ENCODE measurements around the gene PER2. TPM values are rescaled to one million over a fixed set of nuclear protein-coding genes. Genes with fewer than 3 reads are reported as not detected.
"Not testable (repeated sequence)": the region's sequence is repeated elsewhere in the genome, so short reads cannot be mapped to it uniquely, and the experiment has no call there.

The PER2 gene
- total RNA-seq: 10 to 100 TPM in 6 of 7 donors, 1 to 10 TPM in 1; 9.7 to 16.2 (median 14.8) TPM
- 1 to 10 TPM; 2.0 to 3.7 (median 2.6) TPM for polyA plus RNA-seq
- long read RNA-seq, donor 1: 0 reads
- long read RNA-seq, donor 2: 0 reads

GRCh38 chr2:238287737-238288649 lies at the start of gene PER2:
Gene PER2 (minus strand): TSS chr2:238288610. CDS start chr2:238277936, 10,674 bp downstream.
- Histone ChIP-seq H3K27ac (peak within 1 kb of the TSS; percentile 61 to 94 (median 90)), H3K9me3 (no peaks in the 10 kb centered on the region), H3K36me3 (no peaks in the 10 kb centered on the region), H3K4me1 (peaks cover 21 to 69% (median 50%) of the 10 kb centered on the region in 6 donors), H3K4me3 (peak within 1 kb of the TSS; percentile 70 to 94 (median 82)), H3K27me3 (replicated peaks in 1 of 7) (no peaks in the 10 kb centered on the region)
- TF ChIP-seq POLR2AphosphoS5 (IDR thresholded peaks at IDR 0.05) (no peak), POLR2A (IDR thresholded peaks at IDR 0.05) (no peak), CTCF (IDR thresholded peaks at IDR 0.05 in 8 of 11, conservative IDR thresholded peaks at IDR 0.05 in 3 of 11) (no peak)
- DNase-seq: peak; percentile 94
- WGBS, 5 donors: 1 to 10% (median 3%) methylated on average over 9 to 65 of the region's 65 CpGs
- intact Hi-C loops (cut with DNase I; ENCODE audit: low total_unique reads): no loop called here

DNA sequence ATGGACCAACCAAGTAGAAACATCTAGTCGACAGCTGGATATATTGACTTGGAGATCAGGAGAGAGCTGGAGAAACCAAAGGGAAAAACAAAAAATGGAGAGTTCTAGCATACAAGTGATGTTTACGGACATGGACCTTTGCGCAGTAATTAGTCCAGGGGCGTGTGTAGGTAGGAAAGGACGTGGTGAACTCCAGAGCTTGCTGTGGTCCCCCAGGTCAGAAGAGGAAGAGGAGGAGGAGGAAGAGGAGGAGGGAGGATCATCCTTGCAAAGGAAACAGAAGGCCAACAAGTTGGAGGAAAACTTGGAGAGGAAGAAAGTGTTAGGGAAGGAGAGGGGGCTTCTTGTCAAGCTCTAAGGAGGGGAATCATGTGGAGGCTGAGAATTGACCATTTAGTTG lies 49.4 kb upstream of the PER2 start:
- Histone ChIP-seq H3K9me3 (no peaks in the 10 kb centered on the region), H3K27me3 (replicated peaks in 1 of 7) (no peaks in the 10 kb centered on the region), H3K4me1 (no peaks in the 10 kb centered on the region), H3K4me3 (no peak overlapping the region), H3K36me3 (peaks cover 0 to 47% (median 6%) of the 10 kb centered on the region in 6 donors), H3K27ac (no peak overlapping the region)
- no peak for DNase-seq
- intact Hi-C loops (cut with DNase I; ENCODE audit: low total_unique reads): no loop called here
- 83 to 92% (median 85%) methylated on average over 5 of the region's 5 CpGs for WGBS, 5 donors
- TF ChIP-seq POLR2A (IDR thresholded peaks at IDR 0.05) (no peak), POLR2AphosphoS5 (IDR thresholded peaks at IDR 0.05) (no peak), CTCF (IDR thresholded peaks at IDR 0.05 in 8 of 11, conservative IDR thresholded peaks at IDR 0.05 in 3 of 11) (no peak)

DNA sequence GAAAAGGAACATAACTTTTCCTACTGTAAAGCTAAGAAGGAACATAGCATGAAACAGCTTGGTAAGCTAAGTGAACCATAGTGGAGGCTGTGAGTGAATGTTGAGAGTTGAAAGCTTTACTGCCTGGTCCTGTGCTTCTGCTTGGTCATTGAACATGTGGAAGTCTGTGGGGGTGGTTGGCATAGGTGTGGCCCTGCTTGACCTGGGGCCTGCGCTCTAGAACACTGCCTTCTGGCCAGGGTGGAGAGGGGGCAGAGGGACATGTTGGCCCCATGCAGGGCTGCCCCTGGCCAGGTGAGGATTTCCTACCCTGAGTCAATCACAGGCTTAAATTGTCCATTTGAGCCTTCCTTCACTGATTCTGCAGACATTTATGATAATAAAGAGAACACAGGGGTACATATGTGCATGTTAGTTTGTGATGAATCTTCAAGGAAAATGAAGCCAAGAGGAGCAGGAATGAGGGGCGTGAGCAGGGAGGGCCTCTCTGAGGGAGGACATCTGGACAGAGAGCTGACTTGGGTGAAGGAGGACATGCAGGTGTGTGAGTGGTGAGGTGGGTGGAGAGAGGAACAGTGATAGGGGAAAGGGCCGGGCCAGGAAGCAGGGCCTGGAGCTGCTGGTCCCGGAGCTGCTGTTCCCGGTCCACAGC lies 48.5 kb upstream of the PER2 start:
- no peak overlapping the region for H3K4me3 ChIP-seq
- no peak for TF ChIP-seq CTCF (IDR thresholded peaks at IDR 0.05 in 8 of 11, conservative IDR thresholded peaks at IDR 0.05 in 3 of 11)
- H3K36me3 ChIP-seq: peaks cover 0 to 47% (median 6%) of the 10 kb centered on the region in 6 donors
- no peak overlapping the region for H3K27ac ChIP-seq
- WGBS, 5 donors: 92 to 96% (median 94%) methylated on average over 5 of the region's 5 CpGs
- DNase-seq: no peak
- intact Hi-C loops (cut with DNase I; ENCODE audit: low total_unique reads): no loop called here
- no peaks in the 10 kb centered on the region for H3K9me3 ChIP-seq
- no peaks in the 10 kb centered on the region for H3K4me1 ChIP-seq
- H3K27me3 ChIP-seq (replicated peaks in 1 of 7): no peaks in the 10 kb centered on the region

- 75 to 91% (median 85%) methylated on average over 2 of the region's 2 CpGs for WGBS, 5 donors
- Histone ChIP-seq H3K9me3 (no peaks in the 10 kb centered on the region), H3K27ac (no peak overlapping the region), H3K4me3 (no peak overlapping the region), H3K36me3 (peaks cover 0 to 54% (median 6%) of the 10 kb centered on the region in 6 donors), H3K4me1 (no peaks in the 10 kb centered on the region), H3K27me3 (replicated peaks in 1 of 7) (no peaks in the 10 kb centered on the region)
- intact Hi-C loops (cut with DNase I; ENCODE audit: low total_unique reads): no loop called here
- TF ChIP-seq POLR2AphosphoS5 (IDR thresholded peaks at IDR 0.05) (no peak), CTCF (IDR thresholded peaks at IDR 0.05 in 8 of 11, conservative IDR thresholded peaks at IDR 0.05 in 3 of 11) (no peak), POLR2A (IDR thresholded peaks at IDR 0.05) (no peak)
- no peak for DNase-seq
Observed at GRCh38 chr2:238336151-238336550, 47.7 kb upstream of the PER2 start.

DNA sequence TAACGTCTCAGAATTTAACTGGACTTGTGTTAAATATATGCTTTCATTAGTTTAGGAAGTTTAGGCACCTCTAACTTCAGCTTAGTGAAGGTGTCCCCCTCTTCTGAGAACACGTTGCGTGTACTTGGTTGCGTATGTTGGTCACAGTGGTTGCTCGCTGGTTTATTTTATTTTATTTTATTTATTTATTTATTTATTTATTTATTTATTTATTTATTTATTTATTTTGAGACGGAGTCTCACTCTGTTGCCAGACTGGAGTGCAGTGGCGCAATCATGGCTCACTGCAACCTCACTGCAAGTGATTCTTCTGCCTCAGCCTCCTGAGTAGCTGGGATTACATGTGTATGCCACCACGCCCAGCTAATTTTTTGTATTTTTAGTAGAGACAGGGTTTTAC lies 47.2 kb upstream of the PER2 start:
- H3K36me3 ChIP-seq: peaks cover 0 to 59% (median 6%) of the 10 kb centered on the region in 6 donors
- H3K4me3 ChIP-seq; H3K4me1 ChIP-seq; DNase-seq; H3K9me3 ChIP-seq; H3K27ac ChIP-seq; intact Hi-C loops (cut with DNase I; ENCODE audit: low total_unique reads); H3K27me3 ChIP-seq (replicated peaks in 1 of 7): not testable (repeated sequence)
- WGBS, 5 donors: 89 to 99% (median 95%) methylated on average over 8 of the region's 8 CpGs
